GM10266 (cell line): Measurements from ENCODE around the gene PAH.

Source experiments
- DNase-seq: peaks from one replicate; pipeline ENCODE4 v3.0.0; 2012; ENCODE audit errors: extremely low spot score
- TF ChIP-seq, protein P1 (sequence below): IDR thresholded peaks from 2 replicates; pipeline ENCODE4 v1.5.1; 2012; ENCODE audit warnings: mild to moderate bottlenecking, low read depth; ENCODE audit not compliant: control insufficient read depth, insufficient read depth; ENCODE audit errors: missing control alignments

The PAH gene

GRCh38 chr12:102880783-102881182, 36.3 kb downstream of the PAH start:
- no peak for DNase-seq
- TF ChIP-seq, protein P1, sequence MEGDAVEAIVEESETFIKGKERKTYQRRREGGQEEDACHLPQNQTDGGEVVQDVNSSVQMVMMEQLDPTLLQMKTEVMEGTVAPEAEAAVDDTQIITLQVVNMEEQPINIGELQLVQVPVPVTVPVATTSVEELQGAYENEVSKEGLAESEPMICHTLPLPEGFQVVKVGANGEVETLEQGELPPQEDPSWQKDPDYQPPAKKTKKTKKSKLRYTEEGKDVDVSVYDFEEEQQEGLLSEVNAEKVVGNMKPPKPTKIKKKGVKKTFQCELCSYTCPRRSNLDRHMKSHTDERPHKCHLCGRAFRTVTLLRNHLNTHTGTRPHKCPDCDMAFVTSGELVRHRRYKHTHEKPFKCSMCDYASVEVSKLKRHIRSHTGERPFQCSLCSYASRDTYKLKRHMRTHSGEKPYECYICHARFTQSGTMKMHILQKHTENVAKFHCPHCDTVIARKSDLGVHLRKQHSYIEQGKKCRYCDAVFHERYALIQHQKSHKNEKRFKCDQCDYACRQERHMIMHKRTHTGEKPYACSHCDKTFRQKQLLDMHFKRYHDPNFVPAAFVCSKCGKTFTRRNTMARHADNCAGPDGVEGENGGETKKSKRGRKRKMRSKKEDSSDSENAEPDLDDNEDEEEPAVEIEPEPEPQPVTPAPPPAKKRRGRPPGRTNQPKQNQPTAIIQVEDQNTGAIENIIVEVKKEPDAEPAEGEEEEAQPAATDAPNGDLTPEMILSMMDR, result no peak

DNA sequence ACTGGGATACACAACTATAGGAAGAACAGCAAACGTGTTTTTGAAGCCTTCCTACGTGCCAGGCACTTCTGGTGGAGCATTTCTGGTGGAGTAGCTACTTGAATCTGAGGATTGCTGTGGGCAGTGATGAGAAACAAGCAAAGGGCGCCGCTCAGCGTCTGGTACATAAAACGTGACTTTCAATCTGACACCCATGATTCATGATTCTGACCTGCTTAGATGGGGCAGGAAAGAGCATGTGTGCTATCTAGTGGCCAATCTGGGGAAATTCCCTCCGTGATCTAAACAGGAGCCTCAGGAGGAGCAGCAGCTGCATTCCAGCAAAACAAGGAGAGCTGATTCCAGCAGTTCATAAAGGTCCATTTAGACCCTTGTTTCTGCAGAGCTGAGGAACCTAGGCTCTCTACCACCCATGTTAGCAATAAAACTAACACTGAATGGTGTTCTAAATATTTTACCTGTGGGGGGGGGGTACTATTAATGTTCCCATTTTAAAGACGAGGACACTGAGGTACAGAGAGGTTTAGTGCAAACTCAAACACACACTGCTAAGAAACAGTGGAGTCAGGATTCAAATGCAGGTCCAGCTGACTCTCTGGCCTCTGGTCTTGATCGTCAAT, 37.8 kb downstream of the PAH start:
- TF ChIP-seq, protein P1, result peak; percentile 65
- peak; percentile 58 for DNase-seq

DNA sequence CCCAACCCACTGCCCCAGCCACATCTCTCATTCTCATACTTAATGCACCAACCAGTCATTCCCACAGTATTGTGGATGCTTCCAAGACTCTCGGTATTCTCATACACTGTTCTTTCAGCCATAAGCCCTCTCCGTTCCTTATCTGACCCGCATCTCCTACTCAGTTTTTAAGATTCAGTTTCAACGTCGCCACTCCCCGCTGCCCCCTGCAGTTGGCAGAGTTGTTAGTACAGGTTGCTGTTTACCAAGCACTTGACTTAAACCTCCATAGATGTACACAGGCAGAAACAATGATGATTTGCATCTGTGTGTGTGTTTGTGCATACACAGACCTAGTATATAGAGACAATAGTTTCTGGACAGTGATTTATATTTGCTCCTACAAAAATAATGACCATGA, 40.2 kb downstream of the PAH start:
- no peak for DNase-seq
- TF ChIP-seq, protein P1, result no peak

DNA sequence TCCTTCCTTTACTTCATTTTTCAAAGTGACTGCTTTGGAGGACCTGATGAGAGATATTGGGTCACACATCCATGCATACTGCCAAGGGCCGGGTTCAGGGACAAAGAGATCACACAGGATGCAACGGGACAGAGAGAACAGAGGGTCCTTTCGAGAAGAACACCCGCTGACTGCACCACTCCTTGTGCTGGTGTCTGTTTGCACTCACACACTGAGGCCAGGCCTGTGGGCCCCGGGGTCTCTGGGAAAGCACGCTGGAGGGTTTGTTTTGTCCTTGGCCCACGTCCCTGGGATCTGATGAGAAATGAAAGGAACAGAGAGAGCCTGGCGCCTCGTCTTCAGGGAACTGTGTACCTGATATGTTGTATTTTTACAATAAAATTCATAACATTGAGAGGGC, 42.2 kb downstream of the PAH start:
- no peak for DNase-seq
- TF ChIP-seq, protein P1, result no peak

DNA sequence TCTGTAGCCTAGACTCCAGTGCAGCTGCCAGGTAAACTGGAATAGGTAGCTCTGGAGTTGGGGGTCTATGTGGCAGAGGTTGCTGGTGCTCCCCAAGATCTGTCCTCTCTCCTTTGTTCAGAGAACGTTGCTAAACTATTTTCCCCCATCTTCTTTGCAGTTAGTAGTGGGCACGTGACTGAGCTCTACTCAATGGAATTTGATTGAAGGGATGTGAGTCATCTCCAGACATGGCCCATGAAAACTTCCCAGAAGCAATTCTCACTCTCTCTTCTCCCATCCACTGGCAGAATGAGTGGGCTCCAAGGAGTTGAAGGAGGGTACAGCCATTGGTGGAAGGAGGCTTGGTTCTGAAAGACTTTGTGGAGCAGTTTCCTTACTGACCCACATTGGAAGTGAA, 44.0 kb downstream of the PAH start:
- no peak for DNase-seq
- TF ChIP-seq, protein P1, result no peak

- TF ChIP-seq, protein P1, result no peak
- DNase-seq, result no peak
These were observed 46.0 kb downstream of the PAH start for GRCh38 chr12:102871014-102871413.

- TF ChIP-seq, protein P1, result no peak
- no peak for DNase-seq
These were observed 47.5 kb downstream of the PAH start for GRCh38 chr12:102869571-102869970.
